Lower leg skin (tissue), 3 donors: ENCODE measurements around the gene LAD1.

Experiments
- CTCF ChIP-seq, 3 donors: fragments of 450-650 bp; IDR thresholded peaks; one replicate each; pipeline ENCODE4 v1.5.1; 2016; ENCODE audit warnings: antibody characterized with exemption in 3 of 3, mild to moderate bottlenecking in 3 of 3, moderate library complexity in 2 of 3
- POLR2A ChIP-seq, 2 donors: fragments of 450-650 bp; IDR thresholded peaks; one replicate each; pipeline ENCODE4 v1.6.1; 2016 to 2017; ENCODE audit warnings: antibody characterized with exemption in 2 of 2, mild to moderate bottlenecking in 1 of 2, moderate library complexity in 1 of 2

GRCh38 chr1:201348211-201348566, 50.9 kb downstream of the LAD1 start:
- no peak for TF ChIP-seq CTCF (IDR thresholded peaks at IDR 0.05)
- TF ChIP-seq POLR2A (IDR thresholded peaks at IDR 0.05) = no peak
